OCI-M1 (cell line): ENCODE measurements around the gene NRGN.

Experiments
- DNase-seq: peaks from one replicate; lab custom pipeline; 2025; lab: John Stamatoyannopoulos, UW

NRGN gene

DNA sequence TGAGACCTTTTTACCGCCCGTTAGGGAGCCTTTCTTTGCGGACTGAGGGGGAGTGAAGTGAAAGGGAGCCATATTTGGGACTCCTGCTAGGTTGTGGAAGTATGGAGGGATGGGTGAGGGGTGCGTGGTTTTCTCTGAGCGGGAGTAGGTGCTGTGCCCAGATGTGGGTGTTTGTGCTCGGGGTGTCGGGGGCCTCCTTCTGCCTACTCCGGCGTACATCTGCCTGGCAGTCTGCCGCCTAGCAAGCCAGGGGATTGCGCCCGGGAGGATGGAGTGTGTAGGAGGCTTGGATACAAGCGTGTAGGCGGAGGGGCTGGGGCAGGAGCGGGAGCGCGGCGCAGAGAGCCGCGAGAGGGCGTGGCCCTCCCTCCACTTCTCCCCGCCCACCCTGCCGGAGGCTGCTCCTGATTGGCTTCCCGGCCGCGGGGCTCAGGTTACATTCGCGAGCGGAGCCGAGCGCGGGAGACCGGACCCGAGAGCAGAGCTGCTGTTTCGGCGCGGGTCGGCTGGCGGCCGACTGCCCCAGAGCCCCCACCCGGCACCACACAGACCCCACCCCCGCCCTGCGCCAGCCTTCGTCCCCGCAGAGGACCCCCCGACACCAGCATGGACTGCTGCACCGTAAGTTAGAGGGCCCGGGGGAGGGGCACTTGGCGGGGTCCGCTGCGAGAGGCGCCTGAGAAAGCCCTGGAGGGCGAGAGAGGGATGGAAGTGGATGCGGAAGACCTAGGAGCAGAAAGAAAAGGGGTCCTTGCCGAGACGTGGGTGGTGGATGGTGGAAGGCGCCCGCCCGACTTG is at the start of gene NRGN:
Gene NRGN (plus strand): TSS at position 464 of the 798 bp plus-strand sequence. CDS start 143 bp downstream, at position 607.
- peak; percentile 97 for DNase-seq

DNA sequence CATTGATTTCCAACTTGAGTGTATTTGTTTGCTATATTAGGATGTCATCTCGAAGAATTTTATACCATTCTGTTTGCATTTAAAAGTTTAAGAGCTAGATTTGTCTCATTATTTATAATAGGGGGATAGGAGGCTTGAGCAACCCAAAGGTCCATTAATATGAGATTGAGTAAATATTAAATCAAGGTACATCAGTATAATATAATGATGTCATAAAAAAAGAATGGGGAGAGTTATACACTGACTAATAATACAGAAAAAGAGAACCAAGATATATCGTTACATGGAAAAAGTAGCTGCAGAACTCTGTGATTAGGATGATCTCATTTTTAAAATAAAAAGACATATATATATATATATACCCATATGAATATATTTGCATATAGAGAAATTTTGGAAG is 46.6 kb upstream of the NRGN start:
- no peak for DNase-seq

DNA sequence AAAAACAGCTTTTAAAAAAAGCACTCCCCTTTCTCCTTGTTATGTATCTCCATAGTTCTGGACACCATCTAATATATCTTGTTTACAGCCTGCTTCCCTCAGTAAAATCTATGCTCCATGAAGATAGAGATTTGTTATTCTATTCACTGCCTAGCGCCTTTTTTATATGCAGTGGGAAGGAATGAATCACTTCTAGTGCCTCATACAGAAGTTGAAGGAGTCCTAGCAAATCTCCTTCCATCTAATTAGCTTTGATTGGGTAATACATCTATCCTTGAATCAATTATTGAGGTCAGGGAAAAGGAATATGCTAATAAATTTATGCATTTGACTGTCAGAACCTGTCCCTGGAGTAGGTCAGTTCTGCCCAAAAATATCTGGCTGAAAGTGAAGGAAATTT is 40.2 kb upstream of the NRGN start:
- no peak for DNase-seq

DNA sequence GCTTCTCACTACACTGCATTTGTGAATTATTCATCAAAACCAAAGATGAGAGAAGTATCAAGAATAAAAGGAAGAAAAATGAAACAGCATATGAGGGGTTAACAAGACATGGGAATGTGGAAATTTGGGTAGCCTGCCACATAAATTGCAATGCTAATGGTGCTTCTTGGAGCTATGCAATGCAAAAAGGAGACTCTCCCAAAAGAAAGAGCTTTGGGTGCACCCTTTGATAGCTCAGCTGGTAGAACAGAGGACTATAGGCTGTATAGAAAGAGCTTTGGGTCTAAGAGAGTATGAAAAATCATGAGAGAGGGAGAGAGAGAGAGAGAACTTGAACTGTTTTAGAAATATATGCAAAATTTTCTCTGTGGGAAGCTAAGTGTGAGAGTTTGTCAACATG is 39.7 kb upstream of the NRGN start:
- DNase-seq, result no peak

DNA sequence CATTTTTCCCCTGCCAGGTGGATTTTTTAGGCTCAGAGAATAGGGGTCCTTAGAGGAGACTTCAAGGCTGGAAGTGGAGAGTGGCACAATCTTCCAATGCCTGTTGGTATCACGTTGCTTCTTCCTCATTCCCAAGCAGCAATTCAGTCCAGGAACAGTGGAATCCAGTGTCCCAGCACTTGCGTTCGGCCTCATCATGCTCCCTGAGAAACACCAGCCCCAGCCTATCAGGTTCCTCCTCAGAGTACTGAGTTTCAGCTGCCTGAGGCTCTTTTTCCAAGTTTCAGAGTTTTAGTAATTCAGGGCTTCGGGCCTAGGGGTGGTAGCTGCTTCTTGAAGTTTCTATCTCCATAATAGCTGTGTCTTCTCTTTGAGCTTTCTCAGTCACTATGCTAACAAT is 31.9 kb upstream of the NRGN start:
- DNase-seq, result peak; percentile 37

DNA sequence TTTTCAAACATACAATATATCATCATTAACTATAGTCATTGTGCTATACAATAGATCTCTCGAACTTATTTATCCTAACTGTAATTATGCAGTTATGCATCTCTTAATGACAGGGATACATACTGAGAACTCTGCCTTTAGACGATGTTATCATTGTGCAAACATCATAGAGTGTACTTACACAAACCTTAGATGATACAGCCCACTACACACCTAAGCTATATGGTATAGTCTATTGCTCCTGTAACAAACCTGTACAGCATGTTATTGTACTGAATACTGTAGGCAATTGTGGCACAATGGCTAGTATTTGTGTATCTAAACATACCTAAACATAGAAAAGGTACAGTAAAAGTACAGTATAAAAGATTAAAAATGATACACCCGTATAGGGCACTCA is 27.4 kb upstream of the NRGN start:
- no peak for DNase-seq

DNA sequence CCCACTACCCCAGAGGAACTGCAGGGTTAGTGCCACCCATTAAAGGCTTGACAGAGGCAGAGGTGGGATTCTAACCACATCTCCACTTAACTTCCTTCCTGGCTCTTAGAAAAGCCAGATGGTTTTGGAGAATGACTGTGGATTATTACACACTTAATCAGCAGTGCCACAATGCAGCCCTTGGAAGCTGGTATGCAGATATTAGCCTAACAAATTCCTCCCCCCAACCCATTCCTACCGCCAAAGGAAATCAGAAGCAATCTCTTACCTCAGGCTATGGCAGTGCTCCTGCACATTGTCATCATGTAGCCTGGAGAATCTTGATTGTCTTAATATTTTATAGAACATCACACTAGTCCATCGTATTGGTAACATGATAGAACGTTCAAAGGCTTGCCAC is 23.2 kb upstream of the NRGN start:
- DNase-seq, result no peak

DNA sequence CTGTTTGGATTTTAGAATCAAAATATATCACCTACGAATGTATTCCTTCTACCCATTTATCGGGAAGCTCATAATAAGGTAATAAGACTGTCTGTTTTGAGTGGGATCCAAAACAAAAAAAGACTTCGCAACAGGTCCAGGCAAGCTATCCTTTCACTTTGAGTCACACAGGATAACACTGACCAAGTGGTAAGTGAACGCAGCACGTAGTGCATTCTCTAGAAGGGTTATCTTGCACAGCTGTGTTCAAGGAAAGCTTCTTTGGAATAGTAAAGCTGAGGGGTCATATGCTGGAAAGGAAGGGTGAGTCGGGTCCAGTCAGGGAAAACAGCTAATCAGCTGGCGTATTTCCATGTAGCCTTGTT is 22.3 kb upstream of the NRGN start:
- no peak for DNase-seq

DNA sequence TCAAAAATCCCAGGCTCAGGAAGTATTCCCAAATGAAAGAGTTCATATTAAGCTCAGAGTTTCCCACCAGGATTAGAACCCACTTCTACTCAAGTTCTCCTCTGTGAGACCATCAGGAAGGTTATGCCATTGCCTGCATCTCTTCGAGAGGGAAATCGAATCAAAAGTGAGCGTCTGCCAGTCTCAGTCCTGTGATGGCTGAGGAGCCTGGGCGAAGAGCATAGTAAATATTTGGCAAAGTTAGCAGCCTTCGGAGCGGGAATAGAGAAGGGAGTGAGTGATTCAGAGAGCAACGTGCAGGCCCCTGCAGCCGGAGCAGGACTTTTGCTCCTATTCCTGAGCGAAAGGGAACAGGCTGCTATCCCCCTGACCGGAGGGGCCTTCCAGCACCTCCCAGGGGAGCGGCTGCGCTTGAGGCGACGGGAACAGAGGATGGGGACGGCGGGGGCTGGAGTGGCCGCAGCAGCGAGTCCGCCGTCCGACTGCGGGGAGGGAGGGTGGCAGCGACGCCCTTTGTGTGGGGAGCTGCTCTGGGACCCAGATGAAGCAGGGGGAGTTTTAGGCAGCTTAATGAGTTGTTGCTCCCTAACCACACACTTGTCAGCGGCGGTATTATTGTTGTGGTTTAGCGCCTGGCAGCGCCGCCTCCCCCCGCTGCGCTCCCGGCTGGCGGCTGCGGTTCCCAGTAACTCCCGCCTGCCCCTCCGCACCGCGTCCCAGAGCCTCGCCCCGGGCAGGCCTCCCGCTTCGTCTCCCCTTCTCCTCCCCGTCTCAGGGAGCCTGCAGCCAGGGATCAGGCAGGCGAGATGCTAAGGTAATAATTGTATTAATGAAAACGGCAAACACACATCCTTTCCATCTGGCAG is 21.7 kb upstream of the NRGN start:
- peak; percentile 37 for DNase-seq

DNA sequence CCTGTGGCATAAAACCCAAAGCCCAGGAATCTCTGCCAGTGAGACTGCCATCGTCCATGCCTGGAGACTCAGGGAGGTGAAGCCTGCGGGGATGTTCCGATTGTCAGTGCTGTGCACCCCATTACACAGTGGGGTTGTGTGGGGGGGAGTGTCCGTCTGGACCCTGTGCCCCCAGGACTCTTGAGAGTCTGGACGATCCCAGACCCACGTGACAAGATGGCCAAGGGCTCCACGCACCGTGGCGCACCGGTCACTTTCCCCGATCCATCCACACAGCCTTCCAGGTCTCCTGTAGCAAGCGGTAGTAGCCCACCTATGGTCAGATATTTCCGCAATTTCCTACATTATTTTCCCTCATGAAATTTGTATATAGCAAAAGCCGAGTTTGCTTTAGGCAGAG is 20.9 kb upstream of the NRGN start:
- DNase-seq, result no peak

DNA sequence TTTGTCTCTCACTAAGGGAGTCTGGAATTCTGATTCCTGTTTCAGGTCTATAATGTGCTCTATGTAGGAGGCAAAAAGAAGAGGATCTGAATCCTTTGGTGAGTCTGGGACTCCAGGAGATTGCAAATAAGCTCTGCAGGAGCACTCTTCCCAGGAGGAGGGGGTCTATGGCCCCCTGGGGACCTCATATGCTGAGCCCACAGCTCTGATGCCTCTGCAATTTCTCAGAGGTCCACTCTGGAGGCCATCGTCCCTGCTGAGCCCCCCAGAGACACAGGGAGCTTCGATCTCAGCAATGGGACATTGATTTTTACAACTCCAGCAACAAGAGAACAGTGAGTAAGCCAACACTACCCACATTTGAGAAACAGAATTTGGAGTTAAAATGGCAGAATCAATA is 20.2 kb upstream of the NRGN start:
- no peak for DNase-seq

DNA sequence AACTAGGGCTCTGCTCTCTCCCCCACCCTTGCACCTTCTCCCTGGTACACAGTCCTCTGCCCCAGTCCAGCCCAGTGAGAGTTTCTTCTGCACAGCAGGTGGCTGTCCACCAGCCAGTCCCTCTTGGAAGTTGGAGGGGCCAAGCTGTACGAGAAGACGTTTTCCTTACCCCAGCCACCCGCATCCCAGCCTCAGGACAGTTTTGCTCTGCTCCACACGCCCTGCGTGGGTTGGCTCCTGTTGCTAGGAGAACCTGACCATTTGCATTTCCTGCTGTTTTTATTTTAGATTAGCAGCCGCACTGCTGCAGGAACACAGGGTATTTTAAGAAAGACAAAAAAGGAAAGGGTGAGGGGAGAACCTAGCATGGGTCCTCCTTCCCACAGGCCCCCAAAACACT is 17.6 kb upstream of the NRGN start:
- DNase-seq, result no peak

DNA sequence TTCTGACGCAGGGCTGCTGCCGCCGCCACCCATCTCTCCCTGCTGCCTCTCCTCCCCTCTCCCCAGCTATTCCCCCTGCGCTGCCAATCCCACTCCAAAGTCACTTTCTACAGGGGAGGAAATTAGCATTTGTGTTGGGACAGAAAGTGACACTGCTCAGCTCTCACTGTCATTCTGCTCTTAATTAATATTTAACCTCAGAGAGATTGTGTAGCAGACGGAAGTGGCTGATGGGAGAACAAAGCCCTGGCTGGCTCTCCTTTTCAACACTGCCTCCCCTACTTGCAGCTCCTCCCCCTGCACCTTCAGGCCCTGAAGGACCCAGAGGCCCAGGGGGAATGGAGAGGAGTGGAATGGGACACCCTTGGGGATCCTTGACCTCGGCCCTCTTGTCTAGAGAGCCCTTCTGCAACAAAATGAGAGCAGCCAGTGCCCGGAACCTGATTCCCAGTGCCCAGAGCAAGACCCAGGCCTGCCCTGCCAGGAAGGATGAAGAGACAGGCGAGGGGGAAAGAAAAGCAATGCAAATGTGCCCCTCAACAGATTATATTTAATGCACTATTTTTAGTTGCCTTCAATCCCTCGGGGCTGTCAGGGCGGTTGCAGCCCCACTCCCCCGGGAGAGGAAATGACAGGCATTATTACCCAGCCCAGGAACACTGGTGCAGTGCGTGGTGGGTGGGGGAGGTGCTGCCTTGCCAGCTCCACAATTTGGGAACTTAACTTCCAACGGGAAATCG is 14.6 kb upstream of the NRGN start:
- DNase-seq, result no peak

DNA sequence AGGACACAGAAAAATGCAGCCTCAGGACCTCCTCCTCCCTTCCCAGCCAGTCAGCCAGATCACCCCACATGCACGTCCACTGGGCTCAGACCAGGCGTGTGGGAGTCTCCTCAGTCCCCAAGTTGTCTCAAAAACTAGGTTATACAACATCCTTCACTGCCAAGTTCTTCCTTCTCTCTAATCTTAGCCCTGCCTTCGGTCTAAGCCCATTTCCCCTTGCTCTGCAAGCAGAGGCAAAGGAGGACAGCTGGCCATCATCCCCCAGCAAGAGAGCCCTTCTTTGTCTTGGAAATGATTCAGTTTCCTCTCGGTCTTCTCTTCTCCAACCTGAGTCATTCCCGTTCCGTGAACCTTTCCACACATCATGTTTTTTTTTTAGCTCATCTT is 14.0 kb upstream of the NRGN start:
- DNase-seq, result peak; percentile 34

DNA sequence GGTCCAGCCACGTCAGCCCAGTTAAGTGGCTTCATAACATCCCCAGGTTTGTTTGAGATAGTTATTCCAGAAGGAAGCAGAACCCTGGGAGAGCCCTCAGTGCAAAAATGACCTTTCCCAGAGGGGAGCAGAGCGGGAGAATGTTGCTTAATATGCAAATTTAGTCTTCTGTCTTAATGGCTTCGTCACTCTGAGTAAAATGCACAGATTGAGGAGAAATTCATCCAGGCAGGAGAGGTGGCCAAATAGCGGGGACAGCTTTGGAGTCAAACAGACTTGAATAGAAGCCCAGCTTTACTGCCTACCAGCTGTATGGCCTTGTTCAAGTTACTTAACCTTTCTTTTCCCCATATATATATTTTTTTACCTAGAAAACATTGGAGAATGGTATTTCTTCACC is 12.3 kb upstream of the NRGN start:
- DNase-seq, result no peak

DNA sequence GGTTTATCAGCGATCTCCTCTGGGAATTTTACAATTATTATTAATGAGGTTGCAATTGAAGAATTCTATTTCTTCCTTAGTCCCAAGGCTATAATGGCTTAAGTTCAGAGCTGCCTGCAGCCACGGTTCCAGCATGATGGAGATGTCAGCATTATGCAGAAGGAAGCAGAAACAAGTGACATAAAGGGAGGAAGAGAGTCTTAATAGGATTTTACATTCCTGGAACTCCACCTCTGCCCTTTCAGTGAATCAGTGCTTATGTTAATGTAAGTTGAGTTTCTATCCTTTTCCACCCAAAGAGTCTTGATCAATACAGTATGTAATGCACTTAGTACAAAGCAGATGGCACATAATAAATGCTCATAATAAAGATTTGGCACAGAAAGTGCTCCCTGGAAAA is 11.6 kb upstream of the NRGN start:
- DNase-seq, result no peak

DNA sequence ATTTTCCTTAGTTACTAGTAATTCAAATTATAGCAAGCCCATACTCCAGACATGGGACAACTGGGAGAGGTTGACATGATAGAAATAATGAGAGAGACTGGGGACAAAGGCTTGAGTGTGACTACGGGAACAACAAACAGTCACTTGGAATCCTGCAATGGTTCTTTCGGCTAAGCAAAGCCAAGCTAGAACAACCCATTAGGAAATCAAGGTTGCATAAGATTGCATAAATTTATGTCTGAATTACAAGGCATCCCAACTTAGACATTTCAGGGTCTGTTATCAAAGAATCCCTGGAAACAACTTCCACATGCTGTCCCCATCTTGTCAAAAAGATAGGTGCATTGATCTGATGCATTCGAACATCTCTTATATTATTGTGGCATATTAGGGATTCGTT is 10.2 kb upstream of the NRGN start:
- no peak for DNase-seq

DNA sequence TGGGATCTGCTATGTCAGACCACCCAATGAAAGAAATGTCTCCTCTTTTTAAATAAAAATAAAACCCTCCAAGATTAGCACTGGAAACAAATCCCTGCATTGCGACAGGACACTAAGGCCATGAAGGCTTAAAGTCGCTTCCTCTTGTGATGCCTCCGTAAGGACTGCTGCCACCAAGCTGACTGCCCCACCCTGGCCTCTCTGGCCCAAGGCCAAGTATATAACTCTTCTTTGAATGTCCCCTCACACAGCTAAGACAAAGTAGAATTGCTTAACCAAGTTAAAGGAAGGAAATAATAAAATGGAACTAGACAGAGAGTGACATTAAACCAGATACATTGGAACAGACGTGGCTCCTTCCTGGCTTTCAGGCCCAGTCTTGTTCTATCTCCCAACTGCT is 7.5 kb upstream of the NRGN start:
- no peak for DNase-seq

DNA sequence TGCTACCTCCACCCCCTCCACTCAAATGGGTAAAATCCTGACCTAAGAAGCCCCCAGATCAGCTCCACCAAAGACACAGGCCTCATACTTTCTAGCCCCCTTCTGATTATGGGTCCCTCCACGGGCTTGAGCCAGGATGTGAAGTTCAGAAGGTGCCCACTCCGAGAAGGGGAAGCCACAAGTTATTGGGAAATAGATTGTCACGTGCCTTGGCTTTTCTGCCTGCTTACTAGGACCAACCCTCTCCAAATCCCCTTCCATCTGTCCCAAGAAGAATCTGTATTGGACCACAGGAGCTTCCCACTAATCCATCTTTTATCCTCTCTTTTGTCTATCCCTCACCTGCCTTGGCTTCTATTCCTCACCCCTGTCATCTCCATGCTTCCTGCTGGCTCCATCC is 3.0 kb upstream of the NRGN start:
- DNase-seq, result peak; percentile 48

DNA sequence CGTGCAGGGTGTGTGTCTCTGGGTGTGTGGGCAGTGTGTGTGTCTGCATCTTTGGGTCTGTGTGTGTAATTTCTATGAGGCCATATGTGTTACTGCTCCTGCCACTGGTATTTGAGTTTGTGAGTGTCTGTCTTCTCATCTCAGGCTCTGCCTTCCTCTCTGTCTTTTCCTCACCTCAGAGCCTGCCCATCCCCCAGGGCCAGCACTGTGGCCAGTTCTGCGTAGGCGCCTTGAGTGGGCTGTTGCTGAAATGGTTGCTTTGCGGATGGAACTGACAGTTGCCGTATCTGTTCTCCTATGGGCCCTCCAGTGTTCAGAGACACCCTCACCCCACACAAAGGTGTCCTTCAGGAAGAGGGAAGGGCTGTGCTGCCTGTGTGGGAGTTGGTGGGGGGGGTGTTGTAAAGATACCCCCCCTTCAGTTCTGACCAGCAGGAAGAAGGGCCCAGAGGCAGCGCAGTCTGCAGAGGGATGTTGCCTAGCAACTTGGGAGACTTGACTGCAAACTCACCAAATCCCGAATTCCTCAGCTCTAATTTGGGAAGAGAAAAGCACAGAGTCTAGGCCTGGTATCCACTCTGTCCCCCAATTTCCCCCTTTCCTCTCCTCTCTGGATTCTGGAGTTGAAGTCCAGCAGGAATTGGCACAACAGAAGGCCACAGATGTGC is 2.0 kb upstream of the NRGN start:
- DNase-seq, result no peak

DNA sequence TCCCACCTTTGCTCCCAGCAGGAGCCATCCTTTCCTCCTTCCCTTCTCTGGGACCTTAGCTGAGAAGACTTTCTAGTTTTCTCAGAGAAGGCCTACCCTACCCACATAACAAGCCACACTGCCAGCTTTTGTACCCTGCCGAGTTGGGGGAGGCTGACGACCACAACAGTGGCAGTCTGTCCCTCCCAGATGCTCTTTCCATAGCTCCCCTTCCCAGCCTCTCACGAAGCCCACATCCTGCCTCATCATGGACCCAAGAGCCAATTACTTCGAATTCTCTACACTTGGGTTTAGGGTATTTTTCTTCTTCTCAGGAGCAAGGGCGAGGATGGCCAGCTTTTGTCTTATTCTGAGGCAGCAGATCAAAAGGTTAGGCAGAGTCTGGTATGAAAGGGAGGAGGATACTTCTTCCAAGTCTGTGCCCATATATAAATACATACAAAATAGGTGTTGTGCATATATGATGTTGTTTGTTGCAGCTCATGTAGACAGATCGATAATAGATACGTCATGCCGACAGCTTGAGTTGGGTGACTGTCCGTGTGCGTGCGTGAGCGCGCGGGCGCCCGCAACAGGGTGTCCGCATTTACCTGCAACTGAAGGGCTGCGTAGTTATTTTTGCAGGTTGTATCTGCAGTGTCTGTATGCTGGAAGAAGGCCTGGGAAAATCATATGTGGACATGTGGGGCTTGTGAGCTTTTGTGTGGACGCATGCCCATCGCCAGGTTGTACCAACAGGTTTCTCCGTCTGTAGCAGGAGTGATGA is 846 bp upstream of the NRGN start:
- DNase-seq, result no peak
